ENCODE measurements around the gene HIGD2A.

Gene HIGD2A, protein sequence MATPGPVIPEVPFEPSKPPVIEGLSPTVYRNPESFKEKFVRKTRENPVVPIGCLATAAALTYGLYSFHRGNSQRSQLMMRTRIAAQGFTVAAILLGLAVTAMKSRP
- total RNA-seq, result 30.6 to 56.7 reads per million in 2 donors

DNA sequence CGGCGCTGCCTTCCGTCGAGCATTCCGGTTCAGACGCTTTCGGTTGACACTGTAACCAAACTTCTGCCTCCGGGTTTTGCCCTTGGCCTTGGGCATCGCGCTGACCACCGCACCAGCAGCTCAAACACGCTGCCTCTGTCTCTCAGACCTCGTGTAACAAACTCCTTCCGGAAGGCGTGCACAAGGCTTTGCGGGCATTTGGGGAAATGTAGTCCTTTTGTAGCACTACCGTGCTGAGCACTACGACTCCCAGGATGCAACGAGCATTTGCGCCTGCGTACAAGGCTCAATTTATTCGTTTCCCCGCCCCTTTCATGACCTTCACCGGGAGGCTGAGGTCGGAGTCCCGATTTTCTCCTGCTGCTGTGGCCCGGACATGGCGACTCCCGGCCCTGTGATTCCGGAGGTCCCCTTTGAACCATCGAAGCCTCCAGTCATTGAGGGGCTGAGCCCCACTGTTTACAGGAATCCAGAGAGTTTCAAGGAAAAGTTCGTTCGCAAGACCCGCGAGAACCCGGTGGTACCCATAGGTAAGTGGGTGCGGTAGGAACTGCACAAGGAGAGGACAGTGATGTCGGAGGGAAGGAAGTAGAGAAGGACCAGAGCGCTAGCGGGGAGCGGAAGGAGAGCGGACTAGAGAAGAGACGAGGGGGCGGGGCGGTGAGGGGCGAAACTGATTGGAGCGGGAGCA lies at the start of gene HIGD2A, which contains the start of gene NOP16:
Gene HIGD2A (plus strand): TSS at position 308 of the 691 bp plus-strand sequence. CDS start 69 bp downstream, at position 377.
Gene NOP16 (minus strand): TSS at position 155 of the 691 bp plus-strand sequence. CDS start 59 bp downstream, at position 96.
- DNase-seq, result peak; percentile 97 to 100 (median 98)

DNA sequence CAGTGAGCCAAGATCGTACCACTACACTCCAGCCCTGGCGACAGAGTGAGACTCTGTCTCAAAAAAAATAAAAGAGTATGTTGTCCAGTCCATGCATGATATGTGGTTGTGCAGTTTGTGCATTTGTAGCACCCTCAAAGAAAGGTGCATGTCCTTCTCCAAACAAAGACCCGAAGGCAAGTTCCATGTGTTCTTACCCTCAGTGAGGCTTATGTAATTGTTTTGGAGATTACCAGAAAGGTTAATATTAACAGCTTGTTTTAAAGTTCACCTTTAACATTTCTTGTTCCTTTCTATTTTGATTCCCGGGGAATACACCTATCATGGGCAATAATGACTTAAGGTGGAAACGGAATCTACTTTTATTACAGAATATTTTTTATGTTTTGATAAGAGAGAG lies 49.2 kb upstream of the HIGD2A start:
- DNase-seq, result no peak

DNA sequence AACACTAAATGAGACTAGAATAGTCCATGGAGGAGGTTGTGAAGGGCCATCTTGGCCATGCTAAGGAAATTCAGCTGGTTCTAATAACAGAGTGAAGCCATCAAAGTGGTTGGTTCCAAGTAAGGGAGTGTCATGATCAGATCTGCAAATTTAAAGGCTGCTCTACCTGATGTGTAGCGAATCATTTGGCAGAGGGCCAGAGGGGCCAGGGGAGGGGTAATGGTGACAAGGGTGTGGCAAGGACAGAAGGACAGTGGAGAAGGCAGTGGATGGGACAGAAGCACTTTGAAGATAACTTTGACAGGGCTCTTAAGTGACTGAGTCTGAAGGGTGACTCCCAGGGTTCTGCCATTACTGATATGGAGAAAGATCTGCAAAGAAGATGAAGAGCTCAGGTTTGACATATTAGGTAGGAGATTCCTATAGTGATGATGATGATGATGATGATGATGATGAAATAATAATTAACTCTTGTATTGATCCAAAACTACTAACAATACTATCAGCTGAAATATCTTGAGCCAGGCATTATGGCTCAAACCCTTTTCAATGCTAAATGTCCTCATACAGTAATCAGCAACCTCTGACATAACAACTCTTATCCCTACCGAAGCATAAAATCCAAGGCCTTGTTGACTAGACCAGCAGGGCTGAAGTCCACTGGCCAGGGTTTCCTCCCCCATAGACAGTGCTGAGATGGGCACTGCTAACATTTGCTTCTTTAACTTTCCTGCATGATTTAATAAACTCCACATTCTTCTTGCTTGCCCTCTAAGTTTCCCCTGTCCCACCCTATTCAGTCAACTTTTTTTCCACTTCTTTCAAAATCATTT lies 47.0 kb upstream of the HIGD2A start:
- DNase-seq, result no peak

DNA sequence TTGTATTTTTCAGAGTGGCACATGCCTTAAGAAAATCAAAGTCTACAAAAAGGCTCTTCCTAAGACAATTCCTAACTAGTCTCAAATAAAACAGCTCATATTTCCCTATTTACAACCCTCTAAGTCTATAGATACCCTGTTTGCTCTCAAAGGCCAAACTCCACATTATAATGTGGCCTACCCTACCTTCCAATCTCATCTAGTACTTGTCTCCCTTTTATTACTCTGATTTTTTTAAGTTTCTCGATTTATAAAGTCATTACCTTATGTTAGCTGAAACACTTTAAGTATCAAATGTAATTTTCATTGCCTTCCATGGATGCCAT lies 46.4 kb upstream of the HIGD2A start:
- DNase-seq, result no peak

DNA sequence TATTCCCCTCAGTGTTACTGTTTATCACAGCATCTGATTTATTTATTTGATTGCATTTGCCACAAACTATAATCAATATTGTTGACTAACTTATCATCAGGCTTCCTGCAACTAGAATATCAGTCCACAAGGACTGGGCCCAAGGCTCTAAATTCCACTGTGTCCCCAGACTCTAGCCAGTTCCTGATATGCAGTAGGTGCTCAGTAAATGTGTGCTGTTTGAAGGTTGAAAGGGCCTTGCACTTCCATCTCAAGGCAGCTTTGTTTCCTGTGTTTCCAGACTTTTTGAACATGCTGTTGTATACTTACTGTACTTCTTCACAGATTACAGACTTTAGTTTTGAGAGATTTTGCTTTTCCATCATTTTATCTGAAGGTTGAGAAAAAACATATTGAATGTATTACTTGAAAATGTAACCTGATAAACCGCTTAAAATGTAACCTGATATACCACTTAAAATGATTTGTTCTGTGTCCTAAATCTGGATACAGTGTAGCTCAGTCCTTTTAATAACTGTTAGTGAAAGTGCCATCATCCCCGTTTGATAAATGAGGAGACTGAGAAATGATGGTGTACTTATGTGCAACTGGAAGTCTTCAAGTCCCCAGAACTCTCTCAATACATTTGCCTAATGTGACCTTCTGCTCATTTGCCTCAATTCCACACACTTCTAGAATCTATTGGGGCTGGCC lies 45.6 kb upstream of the HIGD2A start:
- DNase-seq, result no peak

DNA sequence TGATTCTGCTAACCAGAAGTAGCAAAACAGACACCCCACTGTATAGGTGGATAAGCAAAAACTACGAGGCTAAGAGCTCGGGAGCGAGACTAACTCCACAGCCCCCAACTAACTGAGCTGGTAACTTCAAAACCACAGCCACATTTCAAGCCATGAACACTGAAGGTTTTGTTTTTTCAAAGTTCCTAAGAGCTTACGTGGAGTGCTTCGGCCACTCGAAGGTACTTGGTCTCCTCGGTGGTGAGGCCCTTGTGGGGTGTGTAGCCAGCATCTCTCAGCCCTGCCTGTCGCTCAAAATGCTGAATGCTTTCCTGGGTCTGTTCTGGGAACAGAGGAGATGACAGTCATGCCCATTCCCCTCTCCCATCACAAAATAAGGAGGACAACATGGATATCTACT lies 38.1 kb upstream of the HIGD2A start:
- DNase-seq, result no peak

DNA sequence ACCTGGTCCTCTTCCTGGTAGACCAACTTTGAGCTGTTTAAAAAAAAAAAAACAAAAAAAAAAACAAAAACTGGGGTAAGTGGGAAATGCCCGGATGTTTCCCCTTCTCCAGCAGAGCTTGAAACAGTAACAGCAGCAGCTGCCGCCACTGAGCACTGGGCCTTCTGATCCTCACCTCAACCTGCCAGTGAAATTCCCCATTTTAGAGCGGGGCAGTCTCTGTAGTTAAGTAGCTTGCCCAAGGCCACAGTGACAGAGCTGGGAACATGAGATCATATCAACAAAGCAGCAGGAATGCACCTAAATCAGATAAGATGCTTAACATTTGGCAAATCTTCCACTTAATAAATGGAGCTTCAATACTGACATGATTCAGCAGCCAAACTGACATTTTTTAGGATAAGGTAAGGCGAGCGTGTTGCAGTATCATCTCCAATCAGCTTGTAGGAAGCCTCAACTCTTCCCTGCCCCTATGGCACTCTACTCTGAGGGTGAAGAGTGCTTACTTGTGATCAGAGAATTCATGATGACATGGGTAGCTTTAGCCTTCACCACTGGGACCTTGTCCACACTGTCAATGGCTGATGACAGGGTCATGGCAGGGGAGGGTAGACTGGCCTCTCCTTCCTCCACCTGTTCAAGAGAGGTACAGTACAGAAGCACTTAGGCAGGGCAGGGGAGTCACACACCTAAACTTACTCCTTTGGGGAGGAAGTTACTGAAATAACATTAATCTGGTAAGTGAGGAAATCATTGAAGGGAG lies 36.3 kb upstream of the HIGD2A start:
- DNase-seq, result no peak

DNA sequence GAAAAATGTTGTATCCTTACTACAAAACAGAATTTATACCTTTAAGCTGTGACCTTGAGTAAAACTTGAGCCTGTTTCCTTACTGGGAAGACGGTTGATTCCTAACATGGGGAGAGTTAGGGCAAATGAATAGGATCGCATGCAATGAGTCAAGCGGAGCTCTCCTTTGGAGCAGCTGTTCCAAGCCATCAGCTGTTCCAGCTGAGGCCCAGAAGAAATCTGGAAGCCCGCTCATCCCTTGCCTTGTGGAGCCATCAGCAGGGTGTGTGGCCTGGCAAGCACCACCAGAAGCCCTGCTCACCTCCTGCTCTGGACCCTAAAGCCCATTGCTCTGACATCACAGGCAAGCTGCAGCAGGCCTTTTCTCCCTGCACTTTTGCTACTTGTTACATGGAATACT lies 35.0 kb upstream of the HIGD2A start:
- DNase-seq, result no peak

DNA sequence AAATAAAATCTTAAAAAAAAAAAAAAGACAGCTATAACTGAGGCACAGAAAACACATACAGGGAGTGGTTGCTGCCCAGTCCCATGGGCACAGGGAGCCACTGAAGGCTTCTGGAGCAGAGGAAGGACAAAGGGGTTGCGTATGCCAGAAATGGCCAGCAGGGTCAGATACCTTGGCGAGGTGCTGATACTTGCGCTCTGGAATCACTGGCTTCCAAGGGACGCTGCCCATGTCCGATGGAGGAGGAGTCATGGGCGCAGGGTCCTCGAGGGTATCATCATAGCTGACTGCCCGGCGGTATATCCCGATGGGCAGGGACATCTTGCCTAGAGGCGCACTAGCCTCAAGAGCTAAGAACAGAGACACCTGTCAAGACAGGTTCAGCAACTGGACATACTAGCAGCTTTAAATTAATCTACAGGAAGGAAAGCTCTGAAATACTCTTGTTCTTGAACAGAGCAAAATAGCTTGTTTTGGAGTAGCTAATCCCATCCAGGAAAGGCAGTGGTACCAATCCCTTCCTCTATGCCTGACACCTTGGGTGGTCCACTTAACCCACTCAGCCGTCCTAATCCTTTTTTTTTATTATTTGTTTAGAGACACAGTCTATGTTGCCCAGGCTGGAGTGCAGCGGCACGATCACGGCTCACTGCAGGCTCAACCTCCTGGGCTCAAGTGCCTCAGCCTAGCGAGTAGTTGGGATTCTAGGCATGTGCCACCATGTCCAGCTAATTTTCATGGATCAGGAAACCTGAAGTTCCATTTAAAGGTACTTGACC lies 33.0 kb upstream of the HIGD2A start:
- DNase-seq, result no peak

DNA sequence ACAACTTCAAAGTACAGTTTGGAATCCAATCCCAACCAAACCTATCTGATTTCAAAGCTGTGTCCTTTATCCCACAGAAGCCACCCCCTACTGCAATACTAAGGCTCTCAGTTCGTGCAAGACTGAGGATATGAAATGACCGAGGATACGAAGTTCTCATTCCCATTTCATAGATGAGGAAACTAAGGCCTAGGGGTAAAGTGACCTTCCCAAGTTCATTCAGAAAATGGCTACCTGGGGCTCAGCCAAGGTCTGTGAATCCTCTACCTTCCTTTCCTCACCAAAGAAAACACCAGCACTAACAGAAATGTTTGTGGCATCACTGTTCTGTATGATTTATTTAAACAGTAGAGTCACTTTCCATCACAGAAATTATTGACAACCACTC lies 32.4 kb upstream of the HIGD2A start:
- no peak for DNase-seq

DNA sequence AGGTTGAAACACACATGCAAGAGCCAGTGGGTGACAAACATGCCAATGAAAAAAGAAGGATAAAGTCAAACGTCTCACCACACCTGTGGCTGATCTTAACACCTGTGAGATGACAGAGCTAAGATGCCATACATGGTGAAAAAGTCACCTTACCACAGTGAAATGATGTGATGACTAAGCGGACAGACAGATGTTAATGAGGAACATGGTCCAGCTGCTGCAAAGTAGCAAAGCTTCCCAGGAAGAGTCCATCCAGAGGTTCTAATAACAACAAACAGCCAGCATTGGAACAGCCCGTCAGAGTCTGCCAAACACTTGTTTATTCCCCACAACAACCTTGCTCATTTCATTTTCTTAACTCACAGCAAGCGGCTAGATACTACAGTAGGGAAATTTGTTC lies 28.9 kb upstream of the HIGD2A start:
- peak in 1 of 5 experiments; percentile 29 for DNase-seq

DNA sequence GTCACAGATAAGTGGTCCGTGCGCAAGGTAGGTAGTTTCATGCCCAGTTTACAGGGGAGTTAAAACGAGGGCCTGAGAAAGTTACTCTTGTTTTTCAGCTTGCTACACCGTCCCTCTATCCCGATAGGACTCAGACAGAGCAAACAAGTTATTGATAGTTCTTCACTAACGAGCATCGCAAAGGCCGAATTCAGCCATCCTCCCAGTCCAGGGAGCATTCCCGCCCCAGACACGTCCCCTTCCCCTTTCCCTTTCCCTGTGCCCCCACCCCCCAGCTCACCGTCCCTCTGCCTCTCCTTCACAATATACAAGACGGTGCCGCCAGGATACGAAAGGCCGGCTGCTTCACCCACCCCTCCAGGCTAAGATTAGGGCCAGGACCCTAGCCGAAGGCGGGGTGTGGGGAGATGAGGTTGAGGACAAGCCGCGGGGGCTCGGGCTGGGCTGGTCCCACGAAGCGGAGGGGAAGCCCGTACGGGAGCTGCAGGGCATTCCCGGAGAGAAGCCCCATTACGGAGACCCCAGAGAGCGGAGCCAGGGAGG lies 27.6 kb upstream of the HIGD2A start:
- DNase-seq, result peak in 1 of 5 experiments; percentile 6

DNA sequence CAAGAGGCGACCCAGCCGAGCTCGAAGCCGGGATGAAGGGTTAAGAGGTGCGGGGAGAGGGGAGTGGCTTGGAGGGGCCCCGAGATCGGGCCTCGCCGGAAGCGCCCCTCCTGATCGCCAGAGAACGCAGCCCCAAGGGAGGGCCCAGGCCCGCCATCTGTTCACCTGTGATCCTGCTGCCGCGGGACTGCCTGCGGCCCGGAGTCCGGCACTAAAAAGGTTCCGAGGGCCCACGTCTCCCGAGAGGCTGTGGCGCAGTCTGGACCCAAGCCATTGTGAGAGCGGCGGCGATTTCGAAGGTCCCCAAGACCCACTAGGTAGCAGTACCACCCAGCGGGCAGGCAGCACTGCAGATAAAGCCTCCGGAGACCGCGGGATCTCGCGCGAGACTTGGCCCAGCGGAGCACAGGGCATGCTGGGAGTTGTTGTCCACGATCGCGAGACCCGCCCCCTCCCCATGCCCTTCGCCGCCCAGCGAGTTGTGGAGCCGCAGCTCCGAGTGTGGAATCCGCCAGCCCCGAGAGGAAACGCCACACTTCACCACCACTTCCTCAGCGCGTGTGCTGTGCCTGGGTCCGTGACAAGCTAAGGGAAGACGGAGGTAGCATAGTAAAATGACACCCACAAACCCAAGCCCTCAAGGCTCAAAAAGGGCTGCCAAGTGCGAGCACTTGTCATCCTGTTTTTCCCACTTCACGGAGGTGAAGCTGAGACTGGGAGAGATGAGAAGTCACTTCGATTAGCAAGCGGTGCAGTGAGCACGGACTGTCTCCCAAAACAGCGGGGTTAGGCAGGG lies 26.9 kb upstream of the HIGD2A start, which contains the start of gene KIAA1191:
Gene KIAA1191 (minus strand): TSS at position 328 of the 796 bp plus-strand sequence. CDS start 2,256 bp downstream, outside the sequence.
- DNase-seq, result peak; percentile 83 to 96 (median 93)

DNA sequence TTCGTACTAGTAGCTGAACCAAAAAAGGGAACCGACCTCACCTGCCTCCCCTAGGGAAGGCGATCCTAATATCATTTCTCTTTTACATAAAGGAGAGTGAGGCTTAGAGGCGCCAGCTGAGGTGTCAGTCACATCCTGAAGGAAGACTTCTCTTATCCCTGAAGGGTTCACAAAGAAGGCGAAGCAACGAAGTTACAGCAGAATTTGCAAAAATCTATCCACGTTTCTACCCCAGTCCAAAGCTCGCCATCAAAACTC lies 26.4 kb upstream of the HIGD2A start:
- no peak for DNase-seq

DNA sequence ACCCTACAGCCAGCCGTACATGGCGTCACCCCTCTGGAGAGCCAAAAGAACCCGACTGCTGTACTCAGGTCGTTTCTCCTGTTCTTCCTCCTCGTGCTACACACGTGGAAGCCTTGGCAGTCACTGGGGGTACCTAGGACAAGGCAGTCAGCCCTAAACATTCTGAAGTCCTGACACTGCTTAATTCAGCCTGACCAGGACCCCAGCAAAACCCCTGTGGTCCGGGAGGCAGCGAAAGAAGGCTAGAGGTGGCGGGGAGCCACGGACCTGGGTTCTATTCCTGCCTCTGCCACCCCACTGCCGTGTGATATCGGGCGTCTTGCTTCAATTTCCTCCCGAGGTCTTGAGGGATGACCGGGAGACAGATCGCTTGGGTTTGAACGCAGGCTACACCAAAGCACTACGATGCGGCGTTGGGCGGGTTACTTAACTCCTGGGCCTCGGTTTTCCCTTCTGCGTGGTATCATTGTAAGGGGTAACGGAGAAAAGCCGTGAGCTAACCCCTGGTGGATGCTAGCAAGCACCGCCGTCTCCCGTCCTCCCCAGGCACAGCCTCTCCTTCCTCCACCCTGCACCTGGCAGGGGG lies 23.7 kb upstream of the HIGD2A start:
- DNase-seq, result no peak

DNA sequence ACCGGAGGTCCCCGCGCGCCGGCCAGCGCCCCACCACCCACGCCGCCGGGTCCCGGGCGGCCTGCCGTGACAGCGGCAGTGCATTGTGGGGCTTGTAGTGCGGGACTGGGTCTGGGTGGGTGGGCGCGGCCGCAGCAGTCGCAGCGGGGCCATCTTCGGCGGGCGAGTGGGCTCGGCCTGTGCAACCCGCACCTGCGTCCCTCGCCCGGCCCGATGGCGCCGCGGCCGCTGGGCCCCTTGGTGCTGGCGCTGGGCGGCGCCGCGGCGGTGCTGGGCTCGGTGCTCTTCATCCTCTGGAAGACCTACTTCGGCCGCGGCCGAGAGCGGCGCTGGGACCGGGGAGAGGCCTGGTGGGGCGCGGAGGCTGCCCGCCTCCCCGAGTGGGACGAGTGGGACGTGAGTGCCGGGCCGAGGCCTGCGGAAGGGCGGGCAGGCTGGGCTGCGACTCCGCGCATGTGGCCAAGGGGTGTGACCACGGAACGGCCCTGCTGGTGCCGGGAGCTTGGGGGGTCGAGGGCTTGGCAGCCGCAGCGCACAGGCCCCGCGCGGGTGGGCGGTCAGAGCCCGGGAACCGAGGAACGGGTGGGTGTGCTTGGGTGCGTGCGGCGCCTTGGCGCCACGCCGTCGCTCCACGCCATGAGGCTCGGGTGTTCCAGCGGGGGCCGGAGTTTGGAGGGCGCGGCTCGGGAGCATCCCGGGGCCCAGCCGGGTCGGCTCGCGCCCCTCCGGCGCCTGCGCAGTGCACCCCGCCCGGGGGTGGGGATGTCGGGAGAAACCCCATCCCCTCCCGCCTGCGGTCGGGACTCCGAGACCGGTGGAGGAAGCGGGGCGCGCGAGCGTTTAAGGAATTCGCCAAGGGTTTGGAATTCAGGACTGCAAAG lies 23.0 kb upstream of the HIGD2A start, which contains the start of gene ARL10:
Gene ARL10 (plus strand): TSS at position 137 of the 881 bp plus-strand sequence. CDS start 77 bp downstream, at position 214.
- peak; percentile 30 to 55 (median 46) for DNase-seq

DNA sequence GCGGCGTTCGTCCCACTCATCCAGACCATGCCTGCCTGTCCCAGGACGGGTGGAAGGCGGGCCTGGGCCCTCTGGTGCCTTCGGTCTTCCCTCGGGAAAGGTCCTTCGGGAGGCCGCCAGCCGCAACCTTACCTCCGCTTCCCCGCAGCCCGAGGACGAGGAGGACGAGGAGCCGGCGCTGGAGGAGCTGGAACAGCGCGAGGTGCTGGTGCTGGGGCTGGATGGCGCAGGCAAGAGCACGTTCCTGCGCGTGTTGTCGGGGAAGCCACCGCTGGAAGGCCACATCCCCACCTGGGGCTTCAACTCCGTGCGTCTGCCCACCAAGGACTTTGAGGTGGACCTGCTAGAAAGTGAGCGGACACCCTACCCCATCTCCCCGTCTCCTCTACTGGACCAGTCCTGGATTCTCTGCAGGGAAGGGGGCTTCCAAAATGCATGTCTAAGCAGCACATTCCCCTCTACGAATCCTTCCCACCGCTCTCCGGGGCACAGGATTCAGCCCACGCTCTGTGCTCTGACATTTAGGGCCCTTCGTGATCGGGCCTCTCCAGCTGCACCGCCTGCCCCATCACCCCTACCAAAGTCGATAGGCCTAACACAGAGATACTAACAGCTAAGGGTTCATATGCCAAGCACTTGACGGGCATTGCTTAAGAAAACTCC lies 22.2 kb upstream of the HIGD2A start:
- no peak for DNase-seq

DNA sequence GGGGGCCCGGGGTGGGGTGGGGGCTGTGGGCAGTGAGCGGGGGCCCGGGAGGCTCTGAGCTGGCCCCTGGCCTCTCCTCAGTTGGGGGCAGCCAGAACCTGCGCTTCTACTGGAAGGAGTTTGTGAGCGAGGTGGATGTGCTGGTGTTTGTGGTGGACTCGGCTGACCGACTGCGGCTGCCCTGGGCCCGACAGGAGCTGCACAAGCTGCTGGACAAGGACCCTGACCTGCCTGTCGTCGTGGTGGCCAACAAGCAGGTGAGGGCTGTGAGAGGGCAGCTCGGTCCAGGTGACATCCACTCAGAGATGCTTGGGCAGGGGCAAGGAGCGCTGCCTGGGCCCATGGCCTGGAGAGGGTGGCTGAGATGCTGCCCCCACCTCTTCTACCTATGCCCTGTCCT lies 19.8 kb upstream of the HIGD2A start:
- no peak for DNase-seq
